Prostate gland (tissue), 2 donors: ENCODE results near the gene MGST3.

Source experiments
- POLR2A ChIP-seq: fragments of 450-650 bp; IDR thresholded peaks from one replicate; pipeline ENCODE4 v1.6.1; 2016; ENCODE audit warnings: antibody characterized with exemption, mild to moderate bottlenecking
- TF ChIP-seq, protein P1 (sequence below), 4 experiments: fragments of 200-600 bp in 2 of 4; fragments of 450-650 bp in 2 of 4; sonication (generic) in 2 of 4; IDR thresholded peaks; 1 replicate in 3 of 4; 2 replicates in 1 of 4; pipeline ENCODE4 v1.5.1; 2016 to 2019; ENCODE audit warnings: antibody characterized with exemption in 4 of 4, mild to moderate bottlenecking in 2 of 4, moderate library complexity in 2 of 4

DNA sequence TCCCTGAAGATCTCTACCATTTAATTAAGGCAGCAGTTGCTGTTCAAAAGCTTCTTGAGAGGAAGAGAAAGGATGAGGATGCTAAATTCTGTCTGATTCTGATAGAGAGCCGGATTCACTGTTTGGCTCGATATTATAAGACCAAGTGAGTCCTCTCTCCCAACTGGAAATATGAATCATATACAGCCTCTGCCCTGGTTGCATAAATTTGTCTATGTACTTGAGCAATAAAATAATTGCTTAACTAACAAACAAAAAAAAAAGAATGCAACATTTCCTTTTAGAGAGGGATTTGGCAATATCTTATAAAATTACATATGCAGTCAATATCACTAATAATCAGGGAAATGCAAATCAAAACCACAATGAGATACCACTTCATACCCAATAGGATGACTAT lies 40.5 kb downstream of the MGST3 start:
- no peak for TF ChIP-seq POLR2A
- TF ChIP-seq, protein P1, sequence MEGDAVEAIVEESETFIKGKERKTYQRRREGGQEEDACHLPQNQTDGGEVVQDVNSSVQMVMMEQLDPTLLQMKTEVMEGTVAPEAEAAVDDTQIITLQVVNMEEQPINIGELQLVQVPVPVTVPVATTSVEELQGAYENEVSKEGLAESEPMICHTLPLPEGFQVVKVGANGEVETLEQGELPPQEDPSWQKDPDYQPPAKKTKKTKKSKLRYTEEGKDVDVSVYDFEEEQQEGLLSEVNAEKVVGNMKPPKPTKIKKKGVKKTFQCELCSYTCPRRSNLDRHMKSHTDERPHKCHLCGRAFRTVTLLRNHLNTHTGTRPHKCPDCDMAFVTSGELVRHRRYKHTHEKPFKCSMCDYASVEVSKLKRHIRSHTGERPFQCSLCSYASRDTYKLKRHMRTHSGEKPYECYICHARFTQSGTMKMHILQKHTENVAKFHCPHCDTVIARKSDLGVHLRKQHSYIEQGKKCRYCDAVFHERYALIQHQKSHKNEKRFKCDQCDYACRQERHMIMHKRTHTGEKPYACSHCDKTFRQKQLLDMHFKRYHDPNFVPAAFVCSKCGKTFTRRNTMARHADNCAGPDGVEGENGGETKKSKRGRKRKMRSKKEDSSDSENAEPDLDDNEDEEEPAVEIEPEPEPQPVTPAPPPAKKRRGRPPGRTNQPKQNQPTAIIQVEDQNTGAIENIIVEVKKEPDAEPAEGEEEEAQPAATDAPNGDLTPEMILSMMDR (IDR thresholded peaks at IDR 0.05), result no peak
